ENCODE results near the gene RAB9B.

RAB9B gene

DNA sequence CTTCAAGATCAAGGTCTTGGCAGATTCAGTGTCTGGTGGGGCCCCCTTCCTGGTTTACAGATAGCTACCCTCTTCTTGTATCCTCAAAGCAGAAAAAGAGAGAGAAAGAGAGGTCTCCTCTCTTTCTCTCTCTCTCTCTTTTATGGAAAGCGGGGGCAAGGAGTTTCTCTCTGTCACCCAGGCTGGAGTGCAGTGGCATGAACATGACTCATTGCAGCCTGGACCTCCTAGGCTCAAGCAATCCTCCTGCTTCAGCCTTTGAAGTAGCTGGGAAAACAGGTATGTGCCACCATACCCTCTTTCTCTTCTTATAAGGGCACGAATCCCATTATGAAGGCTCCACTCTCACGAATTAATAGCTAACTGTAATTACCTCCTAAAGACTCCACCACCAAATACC, 20.2 kb downstream of the RAB9B start:
- no peak for DNase-seq (ENCODE audit: low read depth)

GRCh38 chrX:103806862-103807474, 25.1 kb downstream of the RAB9B start:
- no peak for DNase-seq (ENCODE audit: low read depth)

- DNase-seq (ENCODE audit: low read depth), result no peak
These were observed 26.2 kb downstream of the RAB9B start for GRCh38 chrX:103805860-103806259.

GRCh38 chrX:103800318-103800717, 31.7 kb downstream of the RAB9B start:
- DNase-seq (ENCODE audit: low read depth), result no peak

GRCh38 chrX:103797691-103798090, 34.4 kb downstream of the RAB9B start:
- no peak for DNase-seq (ENCODE audit: low read depth)

GRCh38 chrX:103794119-103794518, 37.9 kb downstream of the RAB9B start:
- DNase-seq (ENCODE audit: low read depth), result no peak

GRCh38 chrX:103793545-103793940, 38.5 kb downstream of the RAB9B start:
- no peak for DNase-seq (ENCODE audit: low read depth)

DNA sequence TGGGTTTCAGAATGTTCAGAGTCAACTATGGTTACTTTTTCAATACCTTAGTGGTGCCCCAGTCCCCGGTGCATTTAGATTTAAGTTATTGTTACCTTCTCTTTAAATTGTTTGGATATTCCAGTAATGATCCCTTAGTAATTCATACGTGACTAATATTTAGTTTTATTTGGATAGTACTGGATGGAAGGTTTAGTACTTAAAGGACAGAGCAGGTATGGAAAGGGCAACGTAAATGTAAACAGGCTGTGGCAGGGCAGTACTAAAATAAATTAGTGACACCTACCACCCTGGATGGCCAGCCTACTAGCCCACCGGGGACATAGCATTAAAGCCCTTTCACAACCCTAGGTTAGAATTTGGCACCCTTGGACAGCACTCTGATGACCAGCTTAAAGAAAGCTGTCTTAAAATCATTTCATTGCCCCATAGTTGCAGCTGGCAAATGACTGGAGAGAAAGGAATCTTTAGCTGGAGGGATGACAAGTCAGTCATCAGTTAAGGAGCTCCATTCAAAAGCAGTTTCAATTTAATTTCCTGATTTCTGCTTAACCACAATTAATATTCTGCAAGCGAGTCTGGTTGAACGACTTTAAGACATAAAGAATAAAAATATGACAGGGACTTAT, 39.0 kb downstream of the RAB9B start:
- DNase-seq (ENCODE audit: low read depth), result no peak

DNA sequence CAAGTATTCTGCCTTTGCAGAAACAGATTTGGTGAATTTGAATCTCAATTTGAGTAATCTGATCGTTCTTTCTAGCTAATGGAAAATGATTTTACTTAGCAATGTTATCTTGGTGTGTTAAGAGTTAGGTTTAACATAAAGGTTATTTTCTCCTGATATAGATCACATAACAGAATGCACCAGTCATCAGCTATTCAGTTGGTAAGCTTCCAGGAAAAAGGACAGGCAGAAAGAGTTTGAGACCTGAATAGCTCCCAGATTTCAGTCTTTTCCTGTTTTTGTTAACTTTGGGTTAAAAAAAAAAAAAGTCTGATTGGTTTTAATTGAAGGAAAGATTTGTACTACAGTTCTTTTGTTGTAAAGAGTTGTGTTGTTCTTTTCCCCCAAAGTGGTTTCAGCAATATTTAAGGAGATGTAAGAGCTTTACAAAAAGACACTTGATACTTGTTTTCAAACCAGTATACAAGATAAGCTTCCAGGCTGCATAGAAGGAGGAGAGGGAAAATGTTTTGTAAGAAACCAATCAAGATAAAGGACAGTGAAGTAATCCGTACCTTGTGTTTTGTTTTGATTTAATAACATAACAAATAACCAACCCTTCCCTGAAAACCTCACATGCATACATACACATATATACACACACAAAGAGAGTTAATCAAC, 40.1 kb downstream of the RAB9B start:
- no peak for DNase-seq (ENCODE audit: low read depth)

GRCh38 chrX:103791228-103791627, 40.8 kb downstream of the RAB9B start:
- DNase-seq (ENCODE audit: low read depth), result no peak

DNA sequence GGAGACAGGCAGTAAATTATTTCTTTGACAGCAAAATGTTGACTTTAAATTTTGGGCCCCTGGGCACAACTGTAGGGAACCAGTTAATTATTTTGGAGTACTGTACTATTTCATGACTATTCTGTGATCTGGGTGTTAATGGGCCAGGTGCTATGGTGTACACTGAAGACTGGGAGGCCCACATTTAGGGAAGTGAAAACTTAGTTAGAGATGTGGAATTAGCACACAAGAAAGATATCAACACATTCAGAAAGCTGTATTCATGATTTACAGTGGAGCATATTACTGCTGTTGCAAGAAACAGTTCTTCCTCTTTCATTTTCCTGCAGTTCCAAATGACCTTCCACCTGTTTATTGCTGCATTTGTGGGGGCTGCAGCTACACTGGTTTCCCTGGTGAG, 43.1 kb downstream of the RAB9B start:
- no peak for DNase-seq (ENCODE audit: low read depth)

DNA sequence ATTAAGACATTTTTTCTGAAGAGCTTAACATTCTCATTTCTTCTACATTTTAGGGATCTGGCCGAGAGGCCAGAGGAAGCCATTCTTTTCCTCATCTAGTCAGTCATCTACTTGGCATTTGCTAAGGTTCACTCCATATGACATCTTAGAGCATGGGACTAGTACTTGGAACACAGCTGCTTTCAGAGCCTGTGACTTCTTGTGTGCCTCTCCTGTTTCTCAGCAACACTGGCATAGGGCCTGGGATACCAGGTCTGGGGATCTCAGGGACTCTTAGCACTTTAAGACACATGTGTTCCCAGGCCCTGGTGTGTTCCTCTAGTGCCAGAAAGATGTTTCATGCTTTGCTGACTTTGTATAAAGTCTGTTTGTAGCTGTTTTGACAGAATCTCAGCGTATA, 48.1 kb downstream of the RAB9B start:
- DNase-seq (ENCODE audit: low read depth), result no peak

GRCh38 chrX:103783196-103783595, 48.9 kb downstream of the RAB9B start:
- no peak for DNase-seq (ENCODE audit: low read depth)

DNA sequence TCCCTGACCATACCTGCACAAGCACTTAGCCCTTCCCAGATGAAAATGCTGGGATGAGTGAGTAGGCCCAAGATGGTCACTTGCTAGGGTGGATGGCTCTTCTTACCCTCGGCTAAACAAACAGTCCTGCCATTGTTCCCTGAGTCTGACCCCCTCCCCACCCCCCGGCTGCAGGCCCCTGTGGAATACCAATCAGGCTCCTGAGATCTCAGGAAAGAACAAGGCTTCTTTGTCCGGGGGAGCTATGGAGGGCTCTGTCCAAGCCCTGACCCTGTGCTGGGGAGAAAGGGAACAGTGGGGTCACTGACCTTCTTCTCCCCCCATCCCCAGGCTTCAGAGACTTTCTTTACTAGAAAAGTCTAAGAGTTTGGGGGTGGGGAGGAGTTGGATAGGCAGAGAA, 49.4 kb downstream of the RAB9B start:
- DNase-seq (ENCODE audit: low read depth), result no peak

GRCh38 chrX:103781706-103782105, 50.4 kb downstream of the RAB9B start:
- DNase-seq (ENCODE audit: low read depth), result no peak

DNA sequence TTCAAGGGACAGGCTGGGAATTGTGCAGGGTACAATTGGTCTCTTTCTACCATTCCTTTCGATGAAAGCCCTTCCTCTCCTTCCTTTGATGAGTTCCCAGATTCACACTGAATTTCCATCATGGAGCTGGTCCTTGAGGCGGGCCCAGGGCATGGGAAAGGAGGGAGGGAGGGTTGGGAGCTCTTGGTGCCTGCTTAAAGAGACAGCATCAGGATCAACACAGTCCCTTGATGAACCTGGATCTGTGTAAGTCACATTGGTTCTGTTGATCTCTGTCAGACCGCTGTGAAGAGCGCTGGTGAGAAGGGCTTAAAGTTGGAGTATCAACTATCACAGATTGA, 51.0 kb downstream of the RAB9B start:
- no peak for DNase-seq (ENCODE audit: low read depth)

DNA sequence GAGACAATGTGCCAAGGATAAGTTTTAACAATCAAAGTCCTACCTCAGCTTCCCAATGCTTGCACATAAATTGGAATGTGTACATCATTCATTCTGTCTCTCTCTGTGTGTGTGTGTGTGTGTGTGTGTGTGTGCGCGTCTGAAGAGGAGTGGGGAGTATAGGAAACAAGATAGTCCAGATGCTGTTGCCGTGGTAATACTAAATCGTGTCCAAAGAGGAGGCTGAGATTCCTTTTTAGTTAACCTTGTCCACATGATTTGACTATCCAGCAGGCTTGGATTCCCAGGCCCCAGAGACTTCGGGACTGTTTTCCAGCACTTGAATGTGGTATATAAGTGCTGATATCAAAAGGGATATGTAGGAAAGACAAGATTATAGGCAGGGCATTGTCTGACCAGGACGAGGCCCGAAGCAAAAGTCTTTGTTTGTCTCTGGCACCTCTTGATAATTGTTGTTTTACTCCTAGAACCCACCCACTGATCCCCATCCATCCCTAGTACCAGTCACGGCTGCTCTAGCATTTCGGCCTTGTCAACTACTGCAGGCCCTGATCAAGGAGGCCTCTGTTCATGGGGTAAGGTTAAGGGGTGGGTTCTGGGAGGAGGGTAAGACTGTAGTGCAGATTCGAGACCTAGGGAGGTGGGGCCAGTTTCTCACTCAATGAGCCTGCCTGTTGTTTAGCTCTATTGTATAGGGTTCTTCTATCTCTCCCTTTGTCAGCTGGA, 51.6 kb downstream of the RAB9B start:
- no peak for DNase-seq (ENCODE audit: low read depth)

DNA sequence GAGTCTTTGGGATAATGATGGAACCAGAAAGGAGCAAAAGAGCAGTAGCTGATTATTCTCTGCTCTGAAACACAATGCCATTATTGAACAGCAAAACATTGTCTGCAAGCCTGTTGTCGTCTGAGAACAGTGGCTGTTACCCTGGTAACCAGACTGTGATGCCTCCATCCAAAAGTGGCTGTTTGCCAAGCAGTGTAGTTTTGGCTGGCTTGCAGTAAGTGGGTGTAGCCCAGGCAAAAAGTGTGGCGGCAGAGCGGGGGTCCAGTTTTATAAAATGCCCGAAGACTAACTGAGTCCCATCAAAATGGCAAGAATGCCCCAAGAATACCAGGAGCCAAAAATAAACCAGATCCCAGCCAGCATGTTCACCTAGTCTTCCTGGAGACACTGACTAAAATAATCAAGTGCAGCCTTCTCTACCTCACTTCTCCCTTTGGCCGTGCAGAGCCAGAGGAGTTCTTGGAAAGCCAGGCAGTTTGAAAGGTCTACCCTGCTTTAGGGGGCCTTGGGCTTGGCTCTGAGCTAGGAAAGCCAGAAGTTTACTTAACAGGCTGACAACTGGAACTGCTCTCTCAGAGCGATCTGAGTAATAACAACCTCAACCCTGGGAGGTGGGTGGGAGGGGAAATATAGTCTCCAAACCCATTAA, 52.8 kb downstream of the RAB9B start:
- no peak for DNase-seq (ENCODE audit: low read depth)

DNA sequence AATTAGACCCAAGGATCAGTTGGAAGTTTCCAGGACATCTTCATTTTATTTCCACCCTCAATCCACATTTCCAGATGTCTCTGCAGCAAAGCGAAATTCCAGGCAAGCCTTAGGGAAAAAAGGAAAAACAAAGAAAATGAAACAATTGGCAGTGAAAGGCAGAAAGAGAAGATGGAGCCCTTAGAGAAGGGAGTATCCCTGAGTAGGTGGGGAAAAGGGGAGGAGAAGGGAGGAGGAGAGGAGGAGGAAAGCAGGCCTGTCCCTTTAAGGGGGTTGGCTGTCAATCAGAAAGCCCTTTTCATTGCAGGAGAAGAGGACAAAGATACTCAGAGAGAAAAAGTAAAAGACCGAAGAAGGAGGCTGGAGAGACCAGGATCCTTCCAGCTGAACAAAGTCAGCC, 55.5 kb downstream of the RAB9B start, which contains the start of gene PLP1:
PLP1 (plus strand) TSS at position 295 of the 400 bp plus-strand sequence. CDS start 156 bp downstream, outside the sequence.
- no peak for DNase-seq (ENCODE audit: low read depth)

- no peak for DNase-seq (ENCODE audit: low read depth)
These were observed 57.9 kb downstream of the RAB9B start for GRCh38 chrX:103774070-103774642.

DNA sequence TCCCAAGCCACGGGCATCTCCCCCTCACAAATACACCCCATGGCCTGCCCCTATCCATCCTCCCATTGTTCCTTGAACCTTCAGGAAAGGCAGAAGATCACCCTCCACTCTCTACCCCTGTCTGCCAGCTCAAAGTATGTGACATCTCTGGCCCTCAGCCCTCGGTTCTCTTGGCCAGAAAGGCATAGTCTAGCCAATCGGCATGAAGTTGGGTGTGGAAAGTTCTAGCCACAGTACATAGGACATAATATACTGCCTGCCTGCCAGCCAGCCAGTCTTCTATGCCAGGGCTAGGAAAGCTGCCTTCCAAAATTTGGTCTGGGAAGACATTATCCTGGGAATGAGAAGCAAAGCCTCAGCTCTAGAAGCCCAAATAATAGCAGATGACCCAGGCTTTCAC, 58.6 kb downstream of the RAB9B start:
- no peak for DNase-seq (ENCODE audit: low read depth)

All from stimulated activated CD8-positive, alpha-beta memory T cell treated with anti-CD3 and anti-CD28 coated beads, Interleukin-4, amount 100 ng/mL, for 24 hours (primary cell).